IPS-18c (cell line): ENCODE results near the gene MYO1D.
"Not testable (repeated sequence)": the region's sequence is repeated elsewhere in the genome, so short reads cannot be mapped to it uniquely, and the experiment has no call there.

Experiments used
- H3K4me3 ChIP-seq: 2 replicates; pipeline ENCODE4 v1.7.0; 2013; ENCODE audit warnings: low read depth, mild to moderate bottlenecking, low read length, moderate library complexity; ENCODE audit not compliant: insufficient read depth
- H3K9me3 ChIP-seq: one replicate; pipeline ENCODE4 v1.6.1; 2013; ENCODE audit warnings: mild to moderate bottlenecking, low read length, moderate library complexity; ENCODE audit not compliant: control insufficient read depth, insufficient read depth

MYO1D gene

DNA sequence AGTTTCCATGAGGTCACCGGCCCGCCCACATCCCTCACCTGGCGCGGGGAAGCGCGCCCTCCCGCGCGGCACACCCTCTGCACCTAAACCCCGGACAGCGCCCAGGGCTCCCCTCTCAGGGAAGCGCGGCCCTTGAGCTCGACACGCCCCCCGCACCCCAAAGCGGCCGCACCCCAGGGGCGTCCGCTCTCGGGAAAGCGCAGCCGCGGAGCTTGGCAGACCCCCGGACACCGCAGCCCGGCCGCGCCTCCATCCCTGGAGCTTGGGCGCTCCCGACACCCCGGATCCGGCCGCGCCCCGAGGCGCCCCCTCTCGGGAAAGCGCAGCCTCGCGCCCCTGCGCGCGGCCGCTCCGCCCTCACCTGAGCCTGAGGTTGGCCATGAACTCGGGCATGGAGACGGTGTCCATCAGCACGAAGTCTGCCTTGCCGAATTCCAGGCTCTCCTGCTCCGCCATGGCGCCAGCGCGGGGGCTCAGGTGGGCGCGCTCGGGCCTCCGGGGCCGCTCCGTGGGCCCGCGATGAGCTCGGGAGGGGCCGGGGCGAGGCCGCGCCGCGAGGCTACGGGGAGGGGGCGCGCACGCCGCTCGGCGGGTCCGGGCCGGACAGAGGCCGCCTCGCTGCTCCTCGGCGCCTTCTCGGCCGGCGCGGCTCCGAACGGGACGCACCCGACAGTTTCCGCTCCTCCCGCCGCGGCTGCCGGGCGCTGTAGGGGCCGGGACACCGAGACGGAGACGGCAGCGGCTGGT, at the start of gene MYO1D:
Gene MYO1D, minus strand, starts transcription at position 708 of the 747 bp plus-strand sequence. Its CDS starts 252 bp downstream, at position 456.
- H3K9me3 ChIP-seq, result no peaks in the 10 kb centered on the region
- H3K4me3 ChIP-seq, result peak within 1 kb of the TSS; percentile 80

DNA sequence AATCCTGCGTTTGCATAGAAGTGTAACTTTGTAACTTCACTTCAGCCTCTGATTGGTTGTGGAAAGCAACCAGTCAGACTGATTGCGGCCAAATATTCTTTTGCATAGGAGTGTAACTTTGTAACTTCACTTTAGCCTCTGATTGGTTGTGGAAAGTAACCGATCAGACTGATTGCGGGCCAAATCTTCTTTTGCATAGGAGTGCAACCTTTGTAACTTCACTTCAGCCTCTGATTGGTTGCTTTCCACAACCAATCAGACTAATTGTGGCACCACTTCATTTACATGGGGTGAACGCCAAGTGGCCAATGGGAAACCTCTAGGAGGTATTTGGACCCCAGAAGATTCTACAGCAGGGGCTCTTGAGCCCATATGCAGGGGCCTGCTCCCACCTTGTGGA, 49.3 kb upstream of the MYO1D start:
- H3K4me3 ChIP-seq, result no peak overlapping the region

DNA sequence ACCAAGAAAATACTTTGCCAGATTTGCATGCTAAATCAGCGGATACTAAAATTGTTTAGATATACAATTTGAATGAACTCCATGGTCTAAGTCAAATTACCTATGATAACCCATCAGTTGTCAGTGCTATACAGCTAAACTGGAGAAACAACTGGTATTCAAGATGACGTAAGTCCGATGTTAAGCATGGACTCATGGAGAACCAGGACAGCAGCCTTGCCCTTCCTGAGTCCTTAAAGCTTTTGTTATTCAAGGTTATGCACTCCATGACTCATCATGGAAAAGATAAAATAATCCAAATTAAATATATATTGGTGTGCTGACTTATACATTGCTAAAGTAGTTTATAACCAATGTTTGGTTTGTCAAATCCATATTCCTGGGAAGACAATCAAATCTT, 47.0 kb upstream of the MYO1D start:
- H3K9me3 ChIP-seq, H3K4me3 ChIP-seq: not testable (repeated sequence)

More for the DNA sequence above, 49.3 kb upstream of the MYO1D start:
- H3K9me3 ChIP-seq, result no peaks in the 10 kb centered on the region

DNA sequence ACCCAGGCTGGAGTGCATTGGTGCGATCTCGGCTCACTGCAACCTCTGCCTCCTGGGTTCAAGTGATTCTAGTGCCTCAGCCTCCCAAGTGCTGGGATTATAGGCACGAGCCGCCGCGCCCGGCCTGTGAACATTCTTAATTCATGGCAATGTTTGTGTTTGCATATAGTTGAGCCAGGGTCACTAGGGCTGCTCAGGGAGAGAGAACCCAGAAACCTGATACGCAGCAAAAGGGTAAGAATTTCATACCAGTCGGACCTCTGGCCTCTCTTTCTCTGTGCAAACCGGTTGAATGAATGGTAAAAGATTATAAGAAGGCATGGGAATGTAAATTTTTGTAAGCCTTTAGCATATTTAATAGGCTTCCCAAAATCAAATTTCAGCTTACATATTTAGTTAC, 44.1 kb upstream of the MYO1D start:
- Histone ChIP-seq H3K9me3 (no peaks in the 10 kb centered on the region), H3K4me3 (no peak overlapping the region)

DNA sequence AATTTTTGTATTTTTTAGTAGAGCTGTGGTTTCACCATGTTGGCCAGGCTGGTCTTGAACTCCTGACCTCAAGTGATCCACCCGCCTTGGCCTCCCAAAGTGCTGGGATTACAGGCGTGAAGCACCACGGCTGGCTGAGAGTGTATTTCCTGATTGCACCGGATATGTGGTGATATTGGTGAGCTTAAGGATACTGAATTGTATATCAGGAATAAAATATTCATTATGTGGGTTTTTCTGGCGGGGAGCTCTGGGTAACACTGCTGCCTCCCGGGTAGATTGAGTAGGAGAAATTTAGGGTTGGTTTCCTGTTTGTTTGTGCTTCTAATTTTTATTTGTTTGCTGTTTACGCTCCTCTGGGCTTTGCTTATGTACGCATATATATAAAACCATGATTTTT, 43.4 kb upstream of the MYO1D start:
- Histone ChIP-seq H3K4me3 (no peak overlapping the region), H3K9me3 (no peaks in the 10 kb centered on the region)

DNA sequence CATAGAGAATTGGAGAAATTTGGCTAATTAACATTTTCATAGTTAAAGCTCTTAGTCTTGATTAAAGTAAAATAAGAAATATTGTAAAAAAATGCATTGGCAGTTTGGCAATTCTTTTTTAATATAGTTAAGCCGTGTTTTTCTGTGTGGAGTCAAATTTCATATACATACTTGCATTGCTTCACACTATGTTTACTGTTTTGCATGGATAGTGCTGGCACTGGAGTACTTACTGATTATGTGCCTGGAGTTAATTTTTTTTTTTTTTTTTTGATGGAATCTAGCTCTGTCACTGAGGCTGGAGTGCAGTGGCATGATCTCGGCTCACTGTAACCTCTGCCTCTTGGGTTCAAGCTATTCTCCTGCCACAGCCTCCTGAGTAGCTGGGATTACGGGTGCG, 43.0 kb upstream of the MYO1D start:
- H3K4me3 ChIP-seq, H3K9me3 ChIP-seq: not testable (repeated sequence)

DNA sequence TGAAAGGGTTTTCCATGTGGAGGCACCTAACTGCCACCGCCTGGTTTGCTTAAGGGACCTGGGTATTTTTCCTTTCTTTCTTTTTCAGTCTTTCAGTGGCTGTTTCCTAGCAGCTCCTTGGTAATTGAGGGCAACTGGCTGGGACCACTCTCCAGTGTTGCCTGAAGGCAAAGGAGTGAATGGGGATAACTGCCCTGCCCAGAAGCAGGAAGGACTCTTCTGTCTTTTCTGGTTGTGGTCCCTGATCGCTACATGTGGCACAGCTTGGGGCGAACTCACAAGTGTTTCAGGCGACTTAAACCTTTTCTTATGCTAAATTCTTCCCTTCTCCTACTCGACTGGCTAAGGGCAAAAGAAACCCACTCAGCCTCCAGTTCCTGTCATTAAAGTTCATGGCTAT, 40.9 kb upstream of the MYO1D start:
- Histone ChIP-seq H3K9me3 (no peaks in the 10 kb centered on the region), H3K4me3 (no peak overlapping the region)

DNA sequence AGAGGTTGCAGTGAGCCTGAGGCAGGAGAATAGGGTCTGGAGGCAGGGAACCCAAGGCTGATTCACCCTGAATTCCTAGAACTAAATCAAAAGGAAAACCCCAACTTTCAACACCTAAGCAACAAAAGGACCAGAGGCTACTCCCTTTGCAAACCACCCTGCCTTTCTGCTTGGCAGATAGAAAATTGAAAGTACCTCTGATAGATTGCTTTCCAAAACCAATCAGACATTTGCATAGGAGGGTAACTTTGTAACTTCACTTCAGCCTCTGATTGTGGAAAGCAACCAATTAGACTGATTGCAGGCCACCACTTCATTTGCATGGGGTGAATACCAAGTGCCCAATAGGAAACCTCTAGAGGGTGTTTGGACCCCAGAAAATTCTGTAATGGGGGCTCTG, 40.2 kb upstream of the MYO1D start:
- Histone ChIP-seq H3K4me3 (no peak overlapping the region), H3K9me3 (no peaks in the 10 kb centered on the region)

DNA sequence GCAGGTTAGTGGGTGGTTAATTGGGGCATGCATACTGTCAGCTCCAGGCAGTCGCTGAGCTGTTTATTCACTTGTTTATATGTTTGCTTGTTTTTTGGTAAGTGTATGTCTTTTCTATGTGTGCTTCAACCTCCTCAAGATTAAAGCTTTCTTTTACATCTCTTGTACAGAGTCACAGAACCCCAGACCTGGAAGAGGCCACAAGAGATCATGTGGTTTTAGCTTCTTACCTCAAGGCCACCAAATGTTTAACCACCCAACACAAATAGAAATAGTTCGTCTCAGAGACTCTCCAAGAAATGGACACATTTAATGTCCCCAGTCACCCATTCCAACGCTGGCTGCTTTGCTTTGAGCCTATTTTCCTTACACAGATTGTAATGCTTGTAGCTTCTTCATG, 39.2 kb upstream of the MYO1D start:
- no peak overlapping the region for H3K4me3 ChIP-seq
- no peaks in the 10 kb centered on the region for H3K9me3 ChIP-seq

DNA sequence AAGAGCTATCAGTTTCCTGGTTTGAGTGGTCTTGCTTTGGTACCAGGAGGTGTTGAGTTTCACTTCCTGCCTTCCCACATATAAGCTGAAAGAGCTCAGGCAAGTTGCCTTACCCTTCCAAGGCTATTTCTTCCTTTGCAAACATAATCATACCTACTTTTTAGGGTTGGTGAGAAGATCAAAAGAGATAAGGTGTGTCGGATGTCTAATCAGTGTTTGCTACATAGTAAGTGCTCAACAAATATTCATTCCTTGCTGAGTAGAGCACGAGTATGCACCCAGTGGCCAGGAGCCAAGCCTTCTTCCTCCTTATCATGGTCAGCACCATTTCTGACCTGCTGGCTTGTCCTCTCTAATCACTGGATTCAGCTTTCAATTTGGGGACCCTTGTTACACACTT, 38.3 kb upstream of the MYO1D start:
- no peak overlapping the region for H3K4me3 ChIP-seq
- no peaks in the 10 kb centered on the region for H3K9me3 ChIP-seq

DNA sequence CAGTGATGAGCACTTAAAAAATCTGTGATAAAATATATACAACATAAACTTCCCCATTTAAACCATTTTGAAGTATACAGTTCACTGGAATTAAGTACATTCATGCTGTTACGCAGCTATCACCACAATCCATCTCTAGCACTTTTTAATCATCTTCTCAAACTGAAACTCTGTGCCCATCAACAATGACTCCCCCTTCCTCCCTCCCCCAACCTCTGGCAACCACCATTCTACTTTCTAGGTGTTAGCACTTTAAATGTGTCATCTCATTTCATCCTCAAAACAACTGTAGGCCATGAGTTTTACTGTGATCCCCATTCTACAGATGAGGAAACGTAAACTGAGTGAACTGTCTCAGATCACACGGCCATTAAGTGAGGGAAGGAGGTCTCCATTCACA, 37.3 kb upstream of the MYO1D start:
- H3K4me3 ChIP-seq, result no peak overlapping the region
- H3K9me3 ChIP-seq, result no peaks in the 10 kb centered on the region

DNA sequence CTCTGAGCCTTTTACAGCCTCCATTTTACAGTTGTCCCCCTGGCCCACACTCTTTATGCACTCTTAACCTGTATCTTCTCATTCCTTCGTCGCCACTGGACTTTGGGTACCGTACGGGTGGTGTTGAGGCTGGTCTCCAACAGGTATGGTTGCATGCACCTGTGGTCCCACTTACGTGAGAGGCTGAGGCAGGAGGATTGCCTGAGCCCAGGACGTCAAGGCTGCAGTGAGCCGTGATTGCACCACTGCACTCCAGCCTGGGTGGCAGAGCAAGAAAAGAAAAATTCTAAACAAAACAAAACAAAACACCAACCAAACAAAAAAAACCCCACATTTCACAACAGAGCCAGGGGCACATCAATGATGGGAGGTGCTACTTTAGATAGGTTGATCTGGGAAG, 36.7 kb upstream of the MYO1D start:
- no peaks in the 10 kb centered on the region for H3K9me3 ChIP-seq
- no peak overlapping the region for H3K4me3 ChIP-seq

DNA sequence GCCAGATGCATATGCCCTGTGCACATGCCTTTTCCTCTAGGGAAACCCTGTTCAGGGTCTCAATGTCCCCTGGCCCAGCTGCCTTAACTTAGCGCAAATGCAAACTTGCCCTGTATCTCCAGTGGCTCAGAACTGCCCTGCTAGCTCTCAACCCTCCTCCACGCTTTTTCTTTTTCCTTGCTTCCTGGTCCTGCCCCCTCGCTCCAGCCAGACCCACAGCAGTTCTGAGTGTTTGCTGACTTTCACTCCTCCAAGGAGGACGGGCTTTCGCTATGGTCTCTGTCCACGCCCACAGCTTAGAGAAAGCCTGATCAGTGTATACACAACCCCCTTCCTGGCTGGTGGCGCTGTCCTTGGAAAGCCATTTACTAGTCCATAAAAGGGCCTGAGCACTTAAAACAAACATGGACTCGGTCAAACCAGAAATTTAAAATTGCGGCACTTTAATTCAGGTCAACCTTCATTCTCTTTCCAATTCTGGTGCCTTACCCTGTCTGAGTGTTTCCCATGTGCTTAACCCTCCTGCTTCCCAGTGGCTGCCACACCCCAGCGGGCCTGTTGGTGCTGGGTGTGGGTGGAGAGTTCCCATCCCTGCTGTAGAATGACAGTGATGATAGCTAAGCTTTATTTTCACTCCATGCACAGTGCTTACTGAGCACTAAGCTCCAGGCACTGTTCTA, 35.4 kb upstream of the MYO1D start:
- H3K4me3 ChIP-seq, result no peak overlapping the region

DNA sequence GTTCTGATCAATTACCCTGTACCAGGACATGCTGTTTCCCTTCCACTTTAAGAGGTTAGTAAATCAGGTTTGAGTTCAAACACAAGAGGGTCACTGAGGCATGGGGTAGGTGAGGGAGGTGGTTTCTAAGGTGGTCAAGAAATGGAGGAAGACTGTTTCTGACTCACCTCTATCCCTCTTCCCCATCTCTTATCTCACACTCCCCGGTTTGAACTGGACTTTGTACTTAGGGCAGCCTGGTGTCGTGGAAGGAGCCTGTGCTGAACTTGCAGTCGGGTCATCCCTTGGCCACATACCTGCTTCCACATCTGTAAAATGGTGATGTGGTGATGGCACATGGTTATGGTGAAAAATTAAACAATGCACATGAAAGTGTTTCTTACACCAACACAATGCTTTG, 33.8 kb upstream of the MYO1D start:
- Histone ChIP-seq H3K9me3 (no peaks in the 10 kb centered on the region), H3K4me3 (no peak overlapping the region)

More for the DNA sequence above, 35.4 kb upstream of the MYO1D start:
- H3K9me3 ChIP-seq, result no peaks in the 10 kb centered on the region

DNA sequence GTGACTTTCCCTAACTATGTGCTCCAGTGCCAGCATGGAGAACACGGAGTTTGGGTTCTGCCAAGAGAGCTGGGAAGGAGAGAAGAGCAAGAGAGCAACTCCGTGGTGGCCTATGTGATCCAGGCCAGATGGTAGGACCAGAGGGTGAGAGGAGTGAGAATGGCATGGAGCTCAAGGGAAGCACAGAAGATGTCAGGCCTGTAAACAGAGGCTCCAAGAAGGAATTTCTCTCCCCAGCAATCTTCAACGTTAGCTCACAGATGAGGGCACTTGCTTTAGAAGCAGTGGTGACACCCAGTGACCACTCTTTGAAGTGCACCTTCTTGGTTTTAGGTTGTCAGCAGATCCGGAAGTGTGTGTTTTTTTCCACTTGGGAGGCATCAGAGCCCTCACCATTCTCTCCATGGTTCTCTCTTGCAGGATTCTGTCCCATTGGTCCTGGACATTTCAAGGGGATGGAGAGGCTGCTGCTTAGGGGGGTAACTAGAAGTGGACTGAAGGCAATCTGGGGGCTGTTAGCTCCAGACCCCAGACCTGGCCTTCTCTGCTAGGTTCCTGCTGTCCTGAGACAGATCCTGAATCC, 33.0 kb upstream of the MYO1D start:
- H3K9me3 ChIP-seq, result no peaks in the 10 kb centered on the region
- H3K4me3 ChIP-seq, result no peak overlapping the region

DNA sequence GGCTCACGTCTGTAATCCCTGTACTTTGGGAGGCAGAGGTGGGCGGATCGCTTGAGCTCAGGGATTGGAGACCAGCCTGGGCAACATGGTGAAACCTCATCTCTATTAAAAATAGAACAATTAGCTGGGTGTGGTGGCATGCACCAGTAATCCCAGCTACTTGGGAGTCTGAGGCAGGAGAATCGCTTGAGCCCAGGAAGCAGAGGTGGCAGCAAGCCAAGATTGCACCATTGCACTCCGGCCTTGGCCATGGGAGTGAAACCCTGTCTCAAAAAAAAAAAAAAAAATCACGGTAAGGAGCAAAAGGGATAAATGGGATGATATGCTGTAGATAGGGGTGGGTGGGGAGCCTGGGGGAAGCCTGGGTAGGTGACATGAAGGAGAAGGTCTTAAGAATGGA, 30.7 kb upstream of the MYO1D start:
- no peaks in the 10 kb centered on the region for H3K9me3 ChIP-seq
- H3K4me3 ChIP-seq, result no peak overlapping the region

DNA sequence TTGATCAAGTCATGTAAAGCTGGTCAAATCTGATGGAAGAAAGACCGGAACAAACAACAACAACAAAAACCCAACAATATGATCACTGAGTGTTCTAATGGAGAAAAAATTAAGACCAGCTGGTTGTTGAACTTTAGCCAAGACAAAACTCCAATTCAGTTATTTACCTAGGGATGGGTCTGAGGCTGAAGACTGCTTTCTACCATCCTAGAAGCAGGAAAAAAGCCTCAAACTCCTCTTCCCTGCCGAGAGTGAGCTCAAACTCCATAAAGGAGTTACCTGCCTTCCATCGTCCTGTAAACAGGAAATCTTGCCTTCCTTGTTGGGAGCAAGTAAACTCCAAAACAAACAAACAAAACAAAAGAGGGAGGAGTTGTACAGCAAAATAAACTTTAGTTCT, 28.0 kb upstream of the MYO1D start:
- Histone ChIP-seq H3K4me3 (no peak overlapping the region), H3K9me3 (no peaks in the 10 kb centered on the region)
